ENCODE results near the gene STPG4. TPM values are rescaled to one million over a fixed set of nuclear protein-coding genes. Genes with fewer than 3 reads are reported as not detected.
"Not testable (repeated sequence)": the region's sequence is repeated elsewhere in the genome, so short reads cannot be mapped to it uniquely, and the experiment has no call there.

STPG4 gene
- total and polyA plus RNA-seq, 2 donors, result 0.41 TPM; not detected in 1

DNA sequence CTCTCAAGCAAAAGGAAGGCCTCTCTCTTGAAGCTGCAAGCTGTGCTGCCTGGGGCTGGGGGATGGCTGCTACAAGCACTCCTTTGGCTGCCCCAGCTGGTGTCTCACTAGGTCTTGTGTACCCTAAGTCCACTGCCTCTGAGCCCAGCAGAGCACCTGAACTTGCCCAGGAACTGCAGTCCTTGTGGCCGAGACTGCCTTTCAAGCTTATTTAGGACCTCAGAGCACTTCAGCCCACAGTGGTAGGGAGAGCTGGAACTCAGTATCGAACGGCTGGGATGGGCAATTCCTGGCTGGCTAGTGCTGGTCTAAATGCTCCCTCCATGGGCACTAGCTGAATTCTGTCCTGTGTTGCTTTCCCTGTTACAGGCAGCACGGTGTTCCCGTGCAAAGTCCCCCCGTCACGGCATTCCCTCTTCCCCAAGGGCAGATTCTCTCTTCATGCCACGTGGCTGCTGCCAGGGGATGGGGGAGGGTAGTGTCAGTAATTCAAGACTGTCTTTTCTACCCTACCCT, 25.9 kb downstream of the STPG4 start:
- Histone ChIP-seq H3K27ac (ENCODE audit: low read depth) (no peak overlapping the region), H3K4me3 (ENCODE audit: low read depth, low read length) (no peak overlapping the region), H3K4me1 (ENCODE audit: insufficient read depth) (no peaks in the 10 kb centered on the region), H3K36me3 (ENCODE audit: insufficient read depth) (no peaks in the 10 kb centered on the region)
- no peak for DNase-seq (ENCODE audit: extremely low spot score)
- 82% methylated on average over 8 of the region's 8 CpGs for WGBS

DNA sequence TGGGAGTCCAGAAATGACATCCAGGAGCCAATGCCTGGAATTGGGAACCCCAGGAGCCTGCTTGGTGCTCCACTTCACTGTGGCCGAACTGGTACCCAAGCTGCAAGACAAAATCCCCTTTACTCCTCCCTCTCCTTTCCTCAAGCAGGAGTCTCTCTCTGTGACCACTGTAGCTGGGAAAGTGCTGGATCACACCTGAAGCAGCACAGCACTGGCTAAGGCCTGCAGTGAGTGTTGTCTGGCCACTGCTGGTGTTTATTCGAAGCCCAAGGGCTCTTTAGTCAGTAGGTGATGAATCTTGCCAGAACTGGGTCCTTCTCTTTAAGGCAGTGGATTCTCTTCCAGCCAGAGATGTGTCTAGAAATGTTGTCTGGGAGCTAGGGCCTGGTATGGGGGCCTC, 26.4 kb downstream of the STPG4 start:
- Histone ChIP-seq H3K36me3 (ENCODE audit: insufficient read depth) (no peaks in the 10 kb centered on the region), H3K4me3 (ENCODE audit: low read depth, low read length) (no peak overlapping the region), H3K27ac (ENCODE audit: low read depth) (no peak overlapping the region), H3K4me1 (ENCODE audit: insufficient read depth) (no peaks in the 10 kb centered on the region)
- WGBS, result 88% methylated on average over 2 of the region's 2 CpGs
- DNase-seq (ENCODE audit: extremely low spot score), result no peak

DNA sequence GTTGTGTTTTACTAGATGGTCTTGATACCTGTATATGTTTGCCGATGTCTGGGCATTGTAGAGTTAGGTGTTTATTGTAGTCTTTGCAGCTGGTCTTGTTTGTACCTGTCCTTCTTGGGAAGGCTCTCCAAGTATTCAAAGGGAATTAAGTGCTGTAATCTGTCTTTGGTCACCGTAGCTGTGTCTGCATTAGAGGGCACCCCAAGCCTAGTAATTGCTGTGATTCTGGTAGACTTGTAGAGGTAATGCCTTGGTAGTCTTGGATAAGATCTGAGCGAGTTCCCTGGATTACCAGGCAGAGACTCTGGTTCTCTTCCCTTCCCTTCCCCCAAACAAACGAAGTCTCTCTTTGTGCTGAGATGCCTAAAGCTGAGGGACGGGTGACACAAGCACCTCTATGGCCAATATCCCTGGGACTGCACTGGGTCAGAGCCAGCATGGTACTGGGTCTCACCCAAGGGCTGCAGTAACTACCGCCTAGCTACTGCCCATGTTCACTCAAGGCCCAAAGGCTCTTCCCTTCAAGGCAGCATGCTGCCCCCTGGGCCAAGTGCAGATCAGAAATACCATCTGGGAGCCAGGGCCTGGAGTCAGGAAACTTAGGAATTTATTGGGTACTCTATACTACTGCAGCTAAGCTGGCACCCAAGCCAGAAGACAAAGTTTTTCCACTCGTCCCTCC, 27.1 kb downstream of the STPG4 start:
- no peaks in the 10 kb centered on the region for H3K4me1 ChIP-seq (ENCODE audit: insufficient read depth)
- H3K36me3 ChIP-seq (ENCODE audit: insufficient read depth), result no peaks in the 10 kb centered on the region
- H3K4me3 ChIP-seq (ENCODE audit: low read depth, low read length), result no peak overlapping the region
- DNase-seq (ENCODE audit: extremely low spot score), result no peak
- H3K27ac ChIP-seq (ENCODE audit: low read depth), result no peak overlapping the region
- 81% methylated on average over 7 of the region's 7 CpGs for WGBS

DNA sequence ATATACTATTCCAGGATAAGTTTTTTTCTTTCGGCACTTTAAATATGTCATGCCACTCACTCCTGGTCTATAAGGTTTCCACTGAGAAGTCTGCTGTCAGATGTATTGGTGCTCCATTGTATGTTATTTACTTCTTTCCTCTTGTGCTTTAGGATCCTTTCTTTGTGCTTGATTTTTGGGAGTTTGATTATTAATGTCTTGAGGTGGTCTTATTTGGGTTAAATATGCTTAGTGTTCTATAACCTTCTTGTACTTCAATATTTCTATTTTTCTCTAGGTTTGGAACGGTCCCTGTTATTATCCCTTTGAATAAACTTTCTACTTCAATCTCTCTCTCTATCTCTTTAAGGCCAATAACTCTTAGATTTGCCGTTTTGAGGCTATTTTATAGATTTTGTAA, 28.3 kb downstream of the STPG4 start:
- no peaks in the 10 kb centered on the region for H3K36me3 ChIP-seq (ENCODE audit: insufficient read depth)
- no peak overlapping the region for H3K27ac ChIP-seq (ENCODE audit: low read depth)
- WGBS, result 88% methylated on average over 3 of the region's 3 CpGs
- H3K4me1 ChIP-seq (ENCODE audit: insufficient read depth), result no peaks in the 10 kb centered on the region
- H3K4me3 ChIP-seq (ENCODE audit: low read depth, low read length), result no peak overlapping the region
- no peak for DNase-seq (ENCODE audit: extremely low spot score)

DNA sequence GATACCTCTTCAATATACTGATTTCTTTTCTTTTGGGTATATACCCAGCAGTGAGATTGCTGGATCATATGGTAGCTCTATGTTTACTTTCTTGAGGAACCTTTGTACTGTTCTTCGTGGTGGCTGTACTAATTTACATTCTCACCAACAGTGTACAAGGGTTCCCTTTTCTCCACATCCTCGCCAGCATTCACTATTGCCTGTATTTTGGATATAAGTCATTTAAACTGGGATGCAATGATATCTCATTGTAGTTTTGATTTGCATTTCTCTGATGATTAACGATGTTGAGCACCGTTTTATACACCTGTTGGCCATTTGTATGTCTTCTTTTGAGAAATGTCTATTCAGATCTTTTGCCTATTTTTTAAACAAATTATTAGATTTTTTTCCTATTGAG, 30.4 kb downstream of the STPG4 start:
- not testable (repeated sequence) for H3K27ac ChIP-seq (ENCODE audit: low read depth); H3K4me1 ChIP-seq (ENCODE audit: insufficient read depth); DNase-seq (ENCODE audit: extremely low spot score); H3K4me3 ChIP-seq (ENCODE audit: low read depth, low read length); H3K36me3 ChIP-seq (ENCODE audit: insufficient read depth)
- 92% methylated on average over 4 of the region's 4 CpGs for WGBS

DNA sequence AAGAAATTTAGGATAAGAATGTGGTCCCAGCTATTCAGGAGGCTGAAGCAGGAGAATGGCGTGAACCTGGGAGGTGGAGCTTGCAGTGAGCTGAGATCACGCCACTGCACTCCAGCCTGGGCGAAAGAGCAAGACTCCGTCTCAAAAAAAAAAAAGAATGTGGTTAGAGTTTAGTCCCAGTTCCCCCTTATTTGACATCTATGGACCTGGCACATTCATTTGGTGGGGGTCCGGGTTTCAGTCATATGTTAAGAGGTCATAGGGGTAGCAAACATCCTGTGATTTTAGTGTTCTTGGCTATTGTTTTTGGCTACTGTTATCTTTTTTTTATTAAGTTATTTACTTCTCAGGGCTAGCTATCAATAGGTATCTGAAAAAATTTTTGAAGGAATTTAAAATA, 34.7 kb downstream of the STPG4 start:
- not testable (repeated sequence) for H3K4me3 ChIP-seq (ENCODE audit: low read depth, low read length)

DNA sequence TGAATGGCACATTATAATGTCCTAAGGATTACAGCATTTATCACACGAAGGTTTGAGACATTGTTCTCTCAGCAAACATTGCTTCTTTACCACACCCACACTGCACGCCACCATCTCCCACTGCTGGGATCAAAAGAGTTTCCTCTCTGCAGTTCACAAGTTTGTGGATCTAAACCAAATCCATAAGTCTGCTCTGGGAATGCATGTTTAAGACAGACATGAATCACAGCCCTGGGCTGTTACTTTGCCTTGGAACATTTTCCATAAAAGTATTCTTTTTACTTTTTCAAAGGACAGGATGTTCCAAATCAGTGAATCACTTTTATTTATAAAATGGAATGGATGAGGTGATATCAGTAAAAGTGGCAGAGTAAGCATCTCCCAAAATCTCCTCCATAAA, 36.1 kb downstream of the STPG4 start:
- Histone ChIP-seq H3K4me1 (ENCODE audit: insufficient read depth) (no peaks in the 10 kb centered on the region), H3K27ac (ENCODE audit: low read depth) (no peak overlapping the region), H3K4me3 (ENCODE audit: low read depth, low read length) (no peak overlapping the region), H3K36me3 (ENCODE audit: insufficient read depth) (no peaks in the 10 kb centered on the region)
- no peak for DNase-seq (ENCODE audit: extremely low spot score)
- 43% methylated on average over 2 of the region's 2 CpGs for WGBS

More for the DNA sequence above, 34.7 kb downstream of the STPG4 start:
- H3K36me3 ChIP-seq (ENCODE audit: insufficient read depth); H3K27ac ChIP-seq (ENCODE audit: low read depth); DNase-seq (ENCODE audit: extremely low spot score); H3K4me1 ChIP-seq (ENCODE audit: insufficient read depth): not testable (repeated sequence)
- 95% methylated on average over 5 of the region's 5 CpGs for WGBS

DNA sequence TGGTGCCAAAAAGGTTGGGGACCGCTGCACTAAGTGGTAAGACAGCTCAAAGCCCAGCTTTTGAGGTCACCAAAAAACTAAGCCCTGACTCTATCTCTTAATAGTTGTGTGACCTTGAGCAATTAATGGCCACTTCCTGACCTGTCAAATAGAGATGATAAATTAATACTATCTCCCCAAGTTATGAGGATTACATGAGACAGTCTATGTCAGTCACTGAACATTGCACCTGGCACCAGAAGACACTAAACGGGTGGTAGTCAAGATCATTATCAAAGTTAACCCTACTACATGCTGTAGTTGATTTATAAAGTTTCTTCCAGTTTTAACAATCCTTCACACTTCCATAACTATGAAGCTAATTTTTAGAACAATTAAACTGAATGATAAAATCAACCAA, 36.5 kb downstream of the STPG4 start:
- H3K4me1 ChIP-seq (ENCODE audit: insufficient read depth), result no peaks in the 10 kb centered on the region
- H3K27ac ChIP-seq (ENCODE audit: low read depth), result no peak overlapping the region
- no peaks in the 10 kb centered on the region for H3K36me3 ChIP-seq (ENCODE audit: insufficient read depth)
- WGBS, result 62% methylated on average over 2 of the region's 2 CpGs
- no peak overlapping the region for H3K4me3 ChIP-seq (ENCODE audit: low read depth, low read length)
- DNase-seq (ENCODE audit: extremely low spot score), result no peak

DNA sequence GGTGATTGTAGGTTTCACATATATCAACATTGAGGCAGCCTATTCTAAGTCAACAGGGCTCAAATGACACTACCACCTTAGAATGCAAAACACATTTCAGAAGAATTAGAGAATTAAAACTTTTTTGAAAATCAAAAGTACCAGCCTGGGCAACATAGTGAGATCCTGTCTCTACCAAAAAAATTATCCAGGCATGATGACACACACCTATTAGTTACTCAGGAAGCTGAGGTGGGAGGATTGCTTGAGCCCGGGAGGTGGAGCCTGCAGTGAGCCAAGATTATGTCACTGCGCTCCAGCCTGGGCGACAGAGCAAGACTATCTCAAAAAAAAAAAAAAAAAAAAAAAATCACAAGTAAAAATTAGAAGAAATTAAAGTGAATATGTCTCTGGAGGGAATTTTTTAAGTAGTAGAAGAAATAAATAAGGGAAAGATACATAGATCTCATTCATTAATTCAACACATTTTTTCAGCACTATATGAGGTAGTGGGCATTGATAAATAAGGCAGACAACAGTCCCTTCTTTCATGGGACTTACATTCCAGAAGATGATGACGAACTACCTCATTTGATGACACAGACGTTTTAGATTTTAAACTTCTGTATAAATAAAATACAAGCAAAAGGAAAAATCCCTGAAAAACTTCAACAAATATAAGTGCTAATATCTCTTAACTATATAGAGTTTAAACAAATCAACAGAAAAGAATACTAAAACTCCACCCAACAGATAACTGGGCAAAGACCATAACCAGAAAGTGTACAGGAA, 42.3 kb downstream of the STPG4 start:
- Histone ChIP-seq H3K4me1 (ENCODE audit: insufficient read depth) (no peaks in the 10 kb centered on the region), H3K36me3 (ENCODE audit: insufficient read depth) (no peaks in the 10 kb centered on the region), H3K4me3 (ENCODE audit: low read depth, low read length) (no peak overlapping the region), H3K27ac (ENCODE audit: low read depth) (no peak overlapping the region)
- no peak for DNase-seq (ENCODE audit: extremely low spot score)
- WGBS, result 92% methylated on average over 5 of the region's 5 CpGs

DNA sequence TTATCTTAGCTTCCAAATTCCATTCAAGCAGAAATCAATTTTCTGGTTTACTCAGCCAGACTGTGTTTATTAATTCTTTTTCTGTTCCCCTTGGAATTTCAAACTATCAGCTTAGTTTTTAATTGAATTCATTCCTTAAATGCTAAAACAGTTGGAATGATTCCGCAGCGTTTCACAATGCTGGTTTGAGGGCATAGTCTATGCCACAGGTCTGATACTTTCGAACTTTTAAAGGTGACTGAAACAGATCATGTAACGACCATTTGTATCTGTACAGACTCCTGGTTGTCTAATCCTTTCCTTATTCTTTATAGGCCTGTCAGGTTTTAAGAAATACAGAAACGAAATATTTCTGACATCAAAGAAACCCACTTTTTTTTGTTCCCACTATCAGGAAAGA, 45.4 kb downstream of the STPG4 start:
- 87% methylated on average over 5 of the region's 5 CpGs for WGBS
- no peaks in the 10 kb centered on the region for H3K4me1 ChIP-seq (ENCODE audit: insufficient read depth)
- no peak for DNase-seq (ENCODE audit: extremely low spot score)
- H3K4me3 ChIP-seq (ENCODE audit: low read depth, low read length), result no peak overlapping the region
- H3K36me3 ChIP-seq (ENCODE audit: insufficient read depth), result no peaks in the 10 kb centered on the region
- H3K27ac ChIP-seq (ENCODE audit: low read depth), result no peak overlapping the region

DNA sequence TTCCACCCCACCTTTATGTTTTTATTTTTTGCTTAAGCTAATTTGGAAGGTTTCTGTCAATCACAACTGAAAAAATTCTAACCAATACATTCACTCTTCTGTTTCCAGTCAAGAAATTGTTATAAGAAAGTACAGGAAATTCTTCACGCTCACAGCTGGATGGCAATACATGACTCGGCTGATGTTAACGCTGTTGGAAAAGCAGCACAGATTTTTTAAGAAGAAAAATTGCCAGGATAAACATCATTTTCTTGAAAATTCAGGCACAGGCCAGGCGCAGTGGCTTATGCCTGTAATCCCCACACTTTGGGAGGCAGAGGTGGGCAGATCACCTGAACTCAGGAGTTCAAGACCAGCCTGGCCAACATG, 46.1 kb downstream of the STPG4 start:
- WGBS, result 89% methylated on average over 4 of the region's 4 CpGs
- no peak overlapping the region for H3K27ac ChIP-seq (ENCODE audit: low read depth)
- H3K4me1 ChIP-seq (ENCODE audit: insufficient read depth), result no peaks in the 10 kb centered on the region
- no peaks in the 10 kb centered on the region for H3K36me3 ChIP-seq (ENCODE audit: insufficient read depth)
- no peak overlapping the region for H3K4me3 ChIP-seq (ENCODE audit: low read depth, low read length)
- no peak for DNase-seq (ENCODE audit: extremely low spot score)

DNA sequence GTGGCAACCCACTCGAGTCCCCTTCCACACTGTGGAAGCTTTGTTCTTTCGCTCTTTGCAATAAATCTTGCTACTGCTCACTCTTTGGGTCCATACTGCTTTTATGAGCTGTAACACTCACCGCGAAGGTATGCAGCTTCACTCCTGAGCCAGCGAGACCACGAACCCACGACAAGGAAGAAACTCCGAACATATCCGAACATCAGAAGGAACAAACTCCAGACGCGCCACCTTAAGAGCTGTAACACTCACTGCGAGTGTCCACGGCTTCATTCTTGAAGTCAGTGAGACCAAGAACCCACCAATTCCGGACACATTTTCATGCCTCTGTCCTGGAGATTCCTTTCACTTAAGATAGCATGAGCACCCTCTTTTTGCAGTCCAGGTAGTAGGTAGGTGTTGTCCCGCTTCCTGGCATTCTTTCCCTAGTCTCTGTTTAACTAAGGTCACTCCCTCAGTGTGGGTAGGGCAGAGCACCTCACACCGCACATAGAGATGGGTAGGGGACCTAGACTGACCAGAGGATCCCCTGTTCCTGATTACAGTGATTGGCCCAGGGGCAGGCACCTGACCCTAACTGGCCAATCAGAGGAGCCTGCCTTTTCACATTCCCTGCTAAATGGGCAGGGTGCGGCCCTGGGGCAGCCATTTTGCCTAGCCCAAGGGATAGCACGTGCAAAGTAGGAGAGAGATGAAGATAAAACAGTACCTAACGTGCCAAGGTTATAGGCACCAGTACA, 46.7 kb downstream of the STPG4 start:
- not testable (repeated sequence) for DNase-seq (ENCODE audit: extremely low spot score); H3K27ac ChIP-seq (ENCODE audit: low read depth); H3K4me1 ChIP-seq (ENCODE audit: insufficient read depth); H3K36me3 ChIP-seq (ENCODE audit: insufficient read depth); H3K4me3 ChIP-seq (ENCODE audit: low read depth, low read length)
- WGBS, result 73% methylated on average over 17 of the region's 19 CpGs

DNA sequence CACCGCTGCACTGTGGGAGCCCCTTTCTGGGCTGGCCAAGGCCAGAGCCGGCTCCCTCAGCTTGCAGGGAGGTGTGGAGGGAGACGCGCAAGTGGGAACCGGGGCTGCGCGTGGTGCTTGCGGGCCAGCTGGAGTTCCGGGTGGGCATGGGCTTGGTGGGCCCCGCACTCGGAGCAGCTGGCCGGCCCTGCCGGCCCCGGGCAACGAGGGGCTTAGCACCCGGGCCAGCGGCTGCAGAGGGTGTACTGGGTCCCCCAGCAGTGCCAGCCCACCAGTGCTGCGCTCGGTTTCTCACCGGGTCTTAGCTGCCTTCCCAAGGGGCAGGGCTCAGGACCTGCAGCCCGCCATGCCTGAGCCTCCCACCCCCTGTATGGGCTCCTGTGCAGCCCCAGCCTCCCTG, 47.9 kb downstream of the STPG4 start:
- H3K27ac ChIP-seq (ENCODE audit: low read depth); H3K36me3 ChIP-seq (ENCODE audit: insufficient read depth); DNase-seq (ENCODE audit: extremely low spot score); H3K4me3 ChIP-seq (ENCODE audit: low read depth, low read length); H3K4me1 ChIP-seq (ENCODE audit: insufficient read depth): not testable (repeated sequence)
- 97% methylated on average over 21 of the region's 21 CpGs for WGBS

DNA sequence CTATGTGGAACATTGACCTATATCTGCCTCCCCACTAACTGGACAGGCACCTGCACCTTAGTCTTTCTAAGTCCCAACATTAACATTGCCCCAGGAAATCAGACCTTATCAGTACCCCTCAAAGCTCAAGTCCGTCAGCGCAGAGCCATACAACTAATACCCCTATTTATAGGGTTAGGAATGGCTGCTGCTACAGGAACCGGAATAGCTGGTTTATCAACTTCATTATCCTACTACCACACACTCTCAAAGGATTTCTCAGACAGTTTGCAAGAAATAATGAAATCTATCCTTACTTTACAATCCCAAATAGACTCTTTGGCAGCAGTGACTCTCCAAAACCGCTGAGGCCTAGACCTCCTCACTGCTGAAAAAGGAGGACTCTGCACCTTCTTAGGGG, 48.9 kb downstream of the STPG4 start:
- H3K4me3 ChIP-seq (ENCODE audit: low read depth, low read length); H3K4me1 ChIP-seq (ENCODE audit: insufficient read depth); H3K36me3 ChIP-seq (ENCODE audit: insufficient read depth); H3K27ac ChIP-seq (ENCODE audit: low read depth); DNase-seq (ENCODE audit: extremely low spot score): not testable (repeated sequence)
- WGBS, result 84% methylated on average over 4 of the region's 4 CpGs

Measured in urinary bladder (tissue), 4 donors.